HEK293 (cell line): ENCODE data around the gene ANXA2.

Experiments
- RBAK ChIP-seq: fragments of 450-650 bp; formaldehyde crosslinking; IDR thresholded peaks from 2 replicates; pipeline ENCODE4 v1.5.1; 2016; ENCODE audit warnings: missing biosample characterization, missing genetic modification characterization
- REST ChIP-seq: fragments of 450-650 bp; formaldehyde crosslinking; IDR thresholded peaks from 2 replicates; pipeline ENCODE4 v1.5.1; 2016; ENCODE audit warnings: missing biosample characterization, missing genetic modification characterization
- SP2 ChIP-seq: fragments of 450-650 bp; formaldehyde crosslinking; IDR thresholded peaks from 2 replicates; pipeline ENCODE4 v1.5.1; 2016; ENCODE audit warnings: missing biosample characterization, missing genetic modification characterization
- ZNF140 ChIP-seq: fragments of 450-650 bp; formaldehyde crosslinking; IDR thresholded peaks from 2 replicates; pipeline ENCODE4 v1.5.1; 2016; ENCODE audit warnings: missing biosample characterization, missing genetic modification characterization
- ZNF549 ChIP-seq: fragments of 450-650 bp; IDR thresholded peaks from 2 replicates; pipeline ENCODE4 v1.5.1; 2018; ENCODE audit warnings: missing biosample characterization, missing genetic modification characterization, mild to moderate bottlenecking, inconsistent platforms, moderate library complexity
- ZNF747 ChIP-seq: fragments of 450-650 bp; formaldehyde crosslinking; IDR thresholded peaks from 2 replicates; pipeline ENCODE4 v1.5.1; 2016; ENCODE audit warnings: missing biosample characterization, missing genetic modification characterization
- ZNF777 ChIP-seq: fragments of 450-650 bp; formaldehyde crosslinking; IDR thresholded peaks from 2 replicates; pipeline ENCODE4 v1.5.1; 2017; ENCODE audit warnings: missing biosample characterization, missing genetic modification characterization, borderline replicate concordance
- TF ChIP-seq, protein P1 (sequence below): fragments of 450-650 bp; formaldehyde crosslinking; IDR thresholded peaks from 2 replicates; pipeline ENCODE4 v1.5.1; 2016; ENCODE audit warnings: missing biosample characterization, missing genetic modification characterization

DNA sequence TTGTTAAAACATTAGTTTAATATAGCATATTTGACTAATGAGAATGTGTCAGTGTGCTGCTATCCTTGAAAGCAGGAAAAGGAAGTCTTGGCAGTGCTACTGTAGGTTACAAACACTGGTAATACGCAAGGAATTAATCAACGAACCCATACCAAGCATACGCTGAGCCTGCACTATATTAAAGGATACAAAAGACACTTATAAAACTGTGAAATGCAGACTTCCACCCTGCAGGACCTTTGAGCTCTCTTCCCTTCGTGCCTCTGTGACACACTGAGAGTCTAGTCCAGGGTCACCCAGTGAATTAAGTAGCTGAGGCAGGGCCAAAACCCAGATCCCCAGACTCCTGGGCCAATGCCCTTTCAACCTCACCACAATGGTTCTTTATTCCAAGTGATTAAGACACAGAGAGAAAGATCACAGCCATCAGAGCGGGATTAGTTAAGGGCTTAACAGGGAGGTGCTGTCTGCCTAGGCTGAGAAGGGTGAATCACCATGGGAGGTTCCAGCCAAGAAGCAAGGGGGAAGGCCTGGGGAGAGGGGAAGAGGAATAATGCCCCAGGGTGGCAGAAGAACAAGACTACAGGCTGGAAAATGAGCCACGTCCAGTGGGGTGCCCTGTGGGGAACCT lies 6.8 kb downstream of the ANXA2 start:
- TF ChIP-seq, protein P1, sequence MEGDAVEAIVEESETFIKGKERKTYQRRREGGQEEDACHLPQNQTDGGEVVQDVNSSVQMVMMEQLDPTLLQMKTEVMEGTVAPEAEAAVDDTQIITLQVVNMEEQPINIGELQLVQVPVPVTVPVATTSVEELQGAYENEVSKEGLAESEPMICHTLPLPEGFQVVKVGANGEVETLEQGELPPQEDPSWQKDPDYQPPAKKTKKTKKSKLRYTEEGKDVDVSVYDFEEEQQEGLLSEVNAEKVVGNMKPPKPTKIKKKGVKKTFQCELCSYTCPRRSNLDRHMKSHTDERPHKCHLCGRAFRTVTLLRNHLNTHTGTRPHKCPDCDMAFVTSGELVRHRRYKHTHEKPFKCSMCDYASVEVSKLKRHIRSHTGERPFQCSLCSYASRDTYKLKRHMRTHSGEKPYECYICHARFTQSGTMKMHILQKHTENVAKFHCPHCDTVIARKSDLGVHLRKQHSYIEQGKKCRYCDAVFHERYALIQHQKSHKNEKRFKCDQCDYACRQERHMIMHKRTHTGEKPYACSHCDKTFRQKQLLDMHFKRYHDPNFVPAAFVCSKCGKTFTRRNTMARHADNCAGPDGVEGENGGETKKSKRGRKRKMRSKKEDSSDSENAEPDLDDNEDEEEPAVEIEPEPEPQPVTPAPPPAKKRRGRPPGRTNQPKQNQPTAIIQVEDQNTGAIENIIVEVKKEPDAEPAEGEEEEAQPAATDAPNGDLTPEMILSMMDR, result no peak
- TF ChIP-seq ZNF777 (tag by site-specific recombination) (no peak), REST (tag by site-specific recombination) (no peak), SP2 (tag by site-specific recombination) (no peak), ZNF747 (tag by site-specific recombination) (no peak), RBAK (tag by site-specific recombination) (no peak), ZNF140 (tag by site-specific recombination) (no peak), ZNF549 (tag by site-specific recombination) (no peak)
